Neural cell (in vitro differentiated cells): ENCODE results near the gene GATA1. TPM values are rescaled to one million over a fixed set of nuclear protein-coding genes. Genes with fewer than 3 reads are reported as not detected.

ENCODE experiments used
- H2AFZ ChIP-seq: fragments of 200-600, 300-800 bp; sonication (generic), shearing (Covaris generic); 2 replicates; pipeline ENCODE4 v1.6.0; 2014; ENCODE audit warnings: low read depth, mild to moderate bottlenecking, antibody characterized with exemption, low read length, moderate library complexity
- H3F3A ChIP-seq: fragments of 200-600 bp; shearing (Covaris generic); 2 replicates; pipeline ENCODE4 v1.6.1; 2016; ENCODE audit warnings: mild to moderate bottlenecking, moderate library complexity, mixed read lengths, antibody characterized with exemption, low read length; ENCODE audit not compliant: insufficient read depth, poor library complexity, severe bottlenecking
- H3K27ac ChIP-seq: fragments of 200-600, 300-800 bp; sonication (generic), shearing (Covaris generic); 2 replicates; pipeline ENCODE4 v1.5.1; 2014; ENCODE audit warnings: mild to moderate bottlenecking, low read length, moderate library complexity
- H3K27me3 ChIP-seq: fragments of 300-800, 200-600 bp; sonication (generic), shearing (Covaris generic); 2 replicates; pipeline ENCODE4 v1.6.0; 2014; ENCODE audit warnings: mild to moderate bottlenecking, low read depth, low read length, moderate library complexity; ENCODE audit not compliant: insufficient read depth
- H3K36me3 ChIP-seq: fragments of 300-800, 200-600 bp; sonication (generic), shearing (Covaris generic); 2 replicates; pipeline ENCODE4 v1.5.1; 2014; ENCODE audit warnings: mild to moderate bottlenecking, antibody characterized with exemption, low read length, moderate library complexity; ENCODE audit not compliant: insufficient read depth
- H3K4me2 ChIP-seq: fragments of 300-800, 200-600 bp; sonication (generic), shearing (Covaris generic); 2 replicates; pipeline ENCODE4 v1.6.0; 2014; ENCODE audit warnings: mild to moderate bottlenecking, low read length
- H3K4me3 ChIP-seq: fragments of 300-800, 200-600 bp; sonication (generic), shearing (Covaris generic); 2 replicates; pipeline ENCODE4 v1.5.1; 2014; ENCODE audit warnings: mild to moderate bottlenecking, low read length, moderate library complexity
- H3K79me2 ChIP-seq: fragments of 200-600 bp; shearing (Covaris generic); replicated peaks from 2 replicates; pipeline ENCODE4 v1.6.0; 2014; ENCODE audit warnings: mild to moderate bottlenecking, low read length, moderate library complexity; ENCODE audit not compliant: insufficient read depth
- H3K9ac ChIP-seq: fragments of 300-800, 200-600 bp; sonication (generic), shearing (Covaris generic); 2 replicates; pipeline ENCODE4 v1.6.1; 2016; ENCODE audit warnings: mild to moderate bottlenecking, low read length, mixed read lengths
- H3K9me2 ChIP-seq: fragments of 200-600 bp; shearing (Covaris generic); 2 replicates; pipeline ENCODE4 v1.6.1; 2016; ENCODE audit warnings: mild to moderate bottlenecking, low read length, mixed read lengths; ENCODE audit not compliant: insufficient read depth
- H3K9me3 ChIP-seq: fragments of 200-600, 300-800 bp; sonication (generic), shearing (Covaris generic); 2 replicates; pipeline ENCODE4 v1.6.1; 2016; ENCODE audit warnings: mild to moderate bottlenecking, mixed run types, low read length, moderate library complexity, mixed read lengths
- H4K20me1 ChIP-seq: fragments of 200-600 bp; shearing (Covaris generic); 2 replicates; pipeline ENCODE4 v1.6.1; 2016; ENCODE audit warnings: mild to moderate bottlenecking, mixed run types; ENCODE audit not compliant: insufficient read depth
- CTCF ChIP-seq: fragments of 450-650 bp; IDR thresholded peaks from 2 replicates; pipeline ENCODE4 v1.5.1; 2014; ENCODE audit warnings: antibody characterized with exemption, mild to moderate bottlenecking, moderate library complexity; ENCODE audit not compliant: poor library complexity, severe bottlenecking
- EZH2 ChIP-seq: fragments of 200-600, 300-800 bp; shearing (Covaris generic), sonication (generic); IDR thresholded peaks from 2 replicates; pipeline ENCODE4 v1.6.1; 2014; ENCODE audit warnings: antibody characterized with exemption, low read length, borderline replicate concordance, mild to moderate bottlenecking; ENCODE audit not compliant: insufficient read depth, poor library complexity, severe bottlenecking
- MXI1 ChIP-seq: fragments of 450-650 bp; conservative IDR thresholded peaks from 2 replicates; pipeline ENCODE4 v1.6.1; 2014; ENCODE audit warnings: antibody characterized with exemption, mild to moderate bottlenecking; ENCODE audit not compliant: poor library complexity, severe bottlenecking
- POLR2AphosphoS5 ChIP-seq: IDR thresholded peaks from 2 replicates; pipeline ENCODE4 v1.6.1; 2012
- RAD21 ChIP-seq: fragments of 450-650 bp; conservative IDR thresholded peaks from 2 replicates; pipeline ENCODE4 v1.6.1; 2014; ENCODE audit warnings: antibody characterized with exemption, mild to moderate bottlenecking, moderate library complexity
- SMC3 ChIP-seq: fragments of 450-650 bp; conservative IDR thresholded peaks from 2 replicates; pipeline ENCODE4 v1.6.1; 2014; ENCODE audit warnings: antibody characterized with exemption, mild to moderate bottlenecking, moderate library complexity; ENCODE audit not compliant: poor library complexity
- TAF1 ChIP-seq: IDR thresholded peaks from 2 replicates; pipeline ENCODE4 v1.6.1; 2012; ENCODE audit warnings: low read depth
- polyA plus RNA-seq: library from polyadenylated mRNA; depleted of rRNA; stranded (reverse); fragments of >200 nt; gene quantifications from 2 replicates; pipeline ENCODE4 v1.2.3, GENCODE V29; 2014
- TF ChIP-seq, protein P1 (sequence below): IDR thresholded peaks from 2 replicates; pipeline ENCODE4 v1.6.1; 2012; ENCODE audit warnings: borderline replicate concordance

Gene GATA1
- polyA plus RNA-seq, 1 donor from 2014 or later: not detected

DNA sequence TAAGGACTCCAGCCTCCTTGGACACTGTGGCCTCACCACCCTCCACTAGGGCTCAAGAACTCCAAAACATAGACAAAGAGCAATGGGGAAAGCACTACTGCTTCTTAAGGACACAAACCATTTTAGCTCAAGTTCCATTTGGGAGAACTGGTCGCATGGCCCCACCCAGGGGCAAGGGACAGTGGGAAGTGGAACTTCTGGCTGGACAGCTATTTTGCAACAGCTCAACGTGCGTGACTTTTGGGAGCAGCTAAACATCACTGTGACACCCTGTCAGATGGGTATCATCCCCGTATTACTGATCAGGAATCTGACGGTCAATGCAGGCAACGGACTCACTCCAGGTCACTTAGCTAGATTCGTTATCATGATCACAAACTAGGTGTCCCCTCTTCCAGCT lies 33.9 kb upstream of the GATA1 start:
- H3K4me2 ChIP-seq: no peak overlapping the region
- H3K9me2 ChIP-seq: no peaks in the 10 kb centered on the region
- H3F3A ChIP-seq: no peaks in the 10 kb centered on the region
- no peak overlapping the region for H3K9ac ChIP-seq
- no peak overlapping the region for H2AFZ ChIP-seq
- H3K27ac ChIP-seq: no peak overlapping the region
- no peak for TF ChIP-seq EZH2
- TF ChIP-seq TAF1: no peak
- no peak for TF ChIP-seq RAD21
- no peak for TF ChIP-seq SMC3
- TF ChIP-seq, protein P1, sequence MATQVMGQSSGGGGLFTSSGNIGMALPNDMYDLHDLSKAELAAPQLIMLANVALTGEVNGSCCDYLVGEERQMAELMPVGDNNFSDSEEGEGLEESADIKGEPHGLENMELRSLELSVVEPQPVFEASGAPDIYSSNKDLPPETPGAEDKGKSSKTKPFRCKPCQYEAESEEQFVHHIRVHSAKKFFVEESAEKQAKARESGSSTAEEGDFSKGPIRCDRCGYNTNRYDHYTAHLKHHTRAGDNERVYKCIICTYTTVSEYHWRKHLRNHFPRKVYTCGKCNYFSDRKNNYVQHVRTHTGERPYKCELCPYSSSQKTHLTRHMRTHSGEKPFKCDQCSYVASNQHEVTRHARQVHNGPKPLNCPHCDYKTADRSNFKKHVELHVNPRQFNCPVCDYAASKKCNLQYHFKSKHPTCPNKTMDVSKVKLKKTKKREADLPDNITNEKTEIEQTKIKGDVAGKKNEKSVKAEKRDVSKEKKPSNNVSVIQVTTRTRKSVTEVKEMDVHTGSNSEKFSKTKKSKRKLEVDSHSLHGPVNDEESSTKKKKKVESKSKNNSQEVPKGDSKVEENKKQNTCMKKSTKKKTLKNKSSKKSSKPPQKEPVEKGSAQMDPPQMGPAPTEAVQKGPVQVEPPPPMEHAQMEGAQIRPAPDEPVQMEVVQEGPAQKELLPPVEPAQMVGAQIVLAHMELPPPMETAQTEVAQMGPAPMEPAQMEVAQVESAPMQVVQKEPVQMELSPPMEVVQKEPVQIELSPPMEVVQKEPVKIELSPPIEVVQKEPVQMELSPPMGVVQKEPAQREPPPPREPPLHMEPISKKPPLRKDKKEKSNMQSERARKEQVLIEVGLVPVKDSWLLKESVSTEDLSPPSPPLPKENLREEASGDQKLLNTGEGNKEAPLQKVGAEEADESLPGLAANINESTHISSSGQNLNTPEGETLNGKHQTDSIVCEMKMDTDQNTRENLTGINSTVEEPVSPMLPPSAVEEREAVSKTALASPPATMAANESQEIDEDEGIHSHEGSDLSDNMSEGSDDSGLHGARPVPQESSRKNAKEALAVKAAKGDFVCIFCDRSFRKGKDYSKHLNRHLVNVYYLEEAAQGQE: no peak
- TF ChIP-seq MXI1: no peak
- no peak for TF ChIP-seq CTCF
- TF ChIP-seq POLR2AphosphoS5: no peak
- H3K27me3 ChIP-seq: no peaks in the 10 kb centered on the region
- no peaks in the 10 kb centered on the region for H3K36me3 ChIP-seq
- H3K9me3 ChIP-seq: no peaks in the 10 kb centered on the region
- no peak overlapping the region for H3K4me3 ChIP-seq
- no peaks in the 10 kb centered on the region for H4K20me1 ChIP-seq
- H3K79me2 ChIP-seq: no peaks in the 10 kb centered on the region

- no peaks in the 10 kb centered on the region for H3K9me3 ChIP-seq
- no peak overlapping the region for H3K9ac ChIP-seq
- H2AFZ ChIP-seq: no peak overlapping the region
- TF ChIP-seq EZH2 (no peak), RAD21 (no peak), CTCF (no peak)
- TF ChIP-seq, protein P1: no peak
- H3K36me3 ChIP-seq: no peaks in the 10 kb centered on the region
- no peak overlapping the region for H3K4me3 ChIP-seq
- no peaks in the 10 kb centered on the region for H3K27me3 ChIP-seq
- no peaks in the 10 kb centered on the region for H3F3A ChIP-seq
- no peak overlapping the region for H3K27ac ChIP-seq
- no peak overlapping the region for H3K4me2 ChIP-seq
- H3K79me2 ChIP-seq: no peaks in the 10 kb centered on the region
- no peaks in the 10 kb centered on the region for H3K9me2 ChIP-seq
- H4K20me1 ChIP-seq: no peaks in the 10 kb centered on the region
These were observed 32.6 kb upstream of the GATA1 start for GRCh38 chrX:48753708-48754228.
